ENCODE measurements around the gene SMARCA4. TPM values are rescaled to one million over a fixed set of nuclear protein-coding genes. Genes with fewer than 3 reads are reported as not detected.
"Not testable (repeated sequence)": the region's sequence is repeated elsewhere in the genome, so short reads cannot be mapped to it uniquely, and the experiment has no call there.

SMARCA4 gene
- polyA plus RNA-seq, 1 experiment = 46.3 TPM

DNA sequence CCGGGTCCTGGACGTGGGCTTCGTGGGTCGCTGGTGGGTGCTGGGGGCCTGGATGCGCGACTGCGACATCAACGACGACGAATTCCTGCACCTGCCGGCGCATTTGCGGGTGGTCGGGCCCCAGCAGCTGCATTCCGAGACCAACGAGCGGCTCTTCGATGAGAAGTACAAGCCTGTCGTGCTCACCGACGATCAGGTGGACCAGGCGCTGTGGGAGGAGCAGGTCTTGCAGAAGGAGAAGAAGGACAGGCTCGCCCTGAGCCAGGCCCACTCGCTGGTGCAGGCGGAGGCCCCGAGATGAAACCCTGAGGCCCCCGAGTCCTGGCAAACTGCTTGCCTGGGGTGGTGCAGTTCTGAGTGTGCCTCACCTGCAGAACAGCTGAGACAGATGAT lies 31.4 kb upstream of the SMARCA4 start:
- CTCF ChIA-PET = interaction anchor here (1.5 to 4.7 kb wide), 3 partner anchors 12 to 107 kb away, joined by 4 to 41 read pairs (median 5); no protein-coding TSS in a partner anchor
- POLR2A ChIA-PET = no interaction called here
- no peak for DNase-seq (ENCODE audit: low read depth)
- H3K27me3 ChIP-seq (ENCODE audit: control insufficient read depth, insufficient read depth, low read length) = no peaks in the 10 kb centered on the region
- TF ChIP-seq, protein P1, sequence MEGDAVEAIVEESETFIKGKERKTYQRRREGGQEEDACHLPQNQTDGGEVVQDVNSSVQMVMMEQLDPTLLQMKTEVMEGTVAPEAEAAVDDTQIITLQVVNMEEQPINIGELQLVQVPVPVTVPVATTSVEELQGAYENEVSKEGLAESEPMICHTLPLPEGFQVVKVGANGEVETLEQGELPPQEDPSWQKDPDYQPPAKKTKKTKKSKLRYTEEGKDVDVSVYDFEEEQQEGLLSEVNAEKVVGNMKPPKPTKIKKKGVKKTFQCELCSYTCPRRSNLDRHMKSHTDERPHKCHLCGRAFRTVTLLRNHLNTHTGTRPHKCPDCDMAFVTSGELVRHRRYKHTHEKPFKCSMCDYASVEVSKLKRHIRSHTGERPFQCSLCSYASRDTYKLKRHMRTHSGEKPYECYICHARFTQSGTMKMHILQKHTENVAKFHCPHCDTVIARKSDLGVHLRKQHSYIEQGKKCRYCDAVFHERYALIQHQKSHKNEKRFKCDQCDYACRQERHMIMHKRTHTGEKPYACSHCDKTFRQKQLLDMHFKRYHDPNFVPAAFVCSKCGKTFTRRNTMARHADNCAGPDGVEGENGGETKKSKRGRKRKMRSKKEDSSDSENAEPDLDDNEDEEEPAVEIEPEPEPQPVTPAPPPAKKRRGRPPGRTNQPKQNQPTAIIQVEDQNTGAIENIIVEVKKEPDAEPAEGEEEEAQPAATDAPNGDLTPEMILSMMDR (IDR thresholded peaks at IDR 0.05; ENCODE audit: insufficient read depth, low read depth, low read length) = no peak
- peaks cover 11% of the 10 kb centered on the region for H3K36me3 ChIP-seq (ENCODE audit: control insufficient read depth, insufficient read depth, low read length)
- peak overlapping the region; percentile 94 for H3K4me3 ChIP-seq (ENCODE audit: low read depth, low read length)

DNA sequence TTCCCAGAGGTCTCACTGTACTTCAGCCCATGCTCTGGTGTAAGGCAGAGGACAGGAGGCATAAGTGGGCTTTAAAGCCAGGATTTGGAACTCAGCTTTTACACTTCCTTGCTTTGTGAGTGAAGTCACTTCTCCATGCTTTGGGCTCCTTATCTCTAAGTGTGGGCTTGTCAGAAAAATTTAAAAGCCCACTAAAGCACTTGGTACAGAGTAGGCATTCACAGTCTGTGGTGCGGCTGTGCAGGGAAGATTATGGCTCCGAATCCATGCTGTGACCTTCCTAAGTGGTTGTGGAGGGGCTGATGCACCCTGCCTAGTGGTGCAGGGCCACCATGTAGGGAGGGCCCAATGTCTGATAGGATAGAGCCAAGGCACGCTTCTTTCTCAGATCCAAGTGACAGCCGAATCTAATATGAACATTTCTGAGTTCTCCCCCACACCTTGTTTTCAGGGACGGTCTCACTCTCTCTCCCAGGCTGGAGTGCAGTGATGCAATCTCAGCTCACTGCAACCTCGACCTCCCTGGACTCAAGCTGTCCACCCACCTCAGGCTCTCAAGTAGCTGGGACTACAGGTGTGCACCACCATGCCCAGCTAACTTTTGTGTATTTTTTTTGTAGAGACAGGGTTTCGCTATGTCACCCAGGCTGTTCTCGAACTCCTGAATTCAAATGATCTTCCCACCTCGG lies 25.3 kb upstream of the SMARCA4 start:
- ChIA-PET POLR2A (no interaction called here), CTCF (interaction anchor here (0.6 to 2.1 kb wide), 13 partner anchors 9 to 153 kb away, joined by 3 to 14 read pairs (median 5); partner anchors contain the start of genes CARM1 and LDLR)
- no peaks in the 10 kb centered on the region for H3K27me3 ChIP-seq (ENCODE audit: control insufficient read depth, insufficient read depth, low read length)
- H3K4me3 ChIP-seq (ENCODE audit: low read depth, low read length) = no peak overlapping the region
- TF ChIP-seq, protein P1 (IDR thresholded peaks at IDR 0.05; ENCODE audit: insufficient read depth, low read depth, low read length) = no peak
- no peaks in the 10 kb centered on the region for H3K36me3 ChIP-seq (ENCODE audit: control insufficient read depth, insufficient read depth, low read length)
- DNase-seq (ENCODE audit: low read depth) = no peak

DNA sequence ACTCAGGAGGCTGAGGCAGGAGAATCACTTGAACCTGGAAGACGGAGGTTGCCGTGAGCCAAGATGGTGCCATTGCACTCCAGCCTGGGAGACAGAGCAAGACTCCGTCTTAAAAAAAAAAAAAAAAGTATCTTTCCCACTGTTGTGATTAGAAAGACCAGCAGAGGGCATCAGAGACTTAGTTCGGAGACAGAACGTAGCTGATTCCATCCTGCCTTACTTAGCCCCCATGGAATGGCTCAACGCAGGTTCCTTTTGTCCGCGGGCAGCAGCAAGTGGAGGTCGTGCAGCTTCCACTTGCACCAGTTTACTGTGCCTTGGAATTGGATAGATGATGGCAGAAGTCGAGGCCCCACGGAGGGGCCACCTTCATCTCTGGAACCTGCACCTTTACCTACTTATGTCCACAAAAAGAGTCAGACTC lies 24.2 kb upstream of the SMARCA4 start:
- TF ChIP-seq, protein P1 (IDR thresholded peaks at IDR 0.05; ENCODE audit: insufficient read depth, low read depth, low read length) = peak; percentile 65
- ChIA-PET CTCF (interaction anchor here (0.6 to 2.1 kb wide), 22 partner anchors 8 to 761 kb away, joined by 3 to 14 read pairs (median 4); partner anchors contain the start of genes CARM1 and LDLR), POLR2A (interaction anchor here (0.6 kb wide), 2 partner anchors 23 to 124 kb away, joined by 6 to 10 read pairs; no protein-coding TSS in a partner anchor)
- Histone ChIP-seq H3K27me3 (ENCODE audit: control insufficient read depth, insufficient read depth, low read length) (no peaks in the 10 kb centered on the region), H3K36me3 (ENCODE audit: control insufficient read depth, insufficient read depth, low read length) (no peaks in the 10 kb centered on the region), H3K4me3 (ENCODE audit: low read depth, low read length) (no peak overlapping the region)
- peak; percentile 42 for DNase-seq (ENCODE audit: low read depth)

DNA sequence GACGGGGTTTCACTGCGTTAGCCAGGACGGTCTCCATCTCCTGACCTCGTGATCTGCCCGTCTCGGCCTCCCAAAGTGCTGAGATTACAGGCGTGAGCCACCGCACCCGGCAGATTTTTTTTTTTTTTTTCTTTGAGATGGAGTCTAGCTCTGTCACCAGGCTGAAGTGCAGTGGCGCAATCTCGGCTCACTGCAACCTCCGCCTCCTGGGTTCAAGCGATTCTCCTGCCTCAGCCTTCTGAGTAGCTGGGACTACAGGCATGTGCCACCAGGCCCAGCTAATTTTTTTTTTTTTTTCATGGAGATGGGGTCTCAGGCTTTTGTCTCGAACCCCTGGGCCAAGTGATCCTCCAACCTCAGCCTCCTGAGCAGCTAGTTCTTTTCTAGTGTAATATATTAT lies 19.2 kb upstream of the SMARCA4 start:
- CTCF ChIA-PET = interaction anchor here (0.5 to 6.0 kb wide), 29 partner anchors 10 to 211 kb away, joined by 3 to 41 read pairs (median 5); partner anchors contain the start of genes CARM1, LDLR and SMARCA4
- POLR2A ChIA-PET = interaction anchor here (0.6 kb wide), 1 partner anchor 13 kb away, joined by 3 read pairs; no protein-coding TSS in a partner anchor

DNA sequence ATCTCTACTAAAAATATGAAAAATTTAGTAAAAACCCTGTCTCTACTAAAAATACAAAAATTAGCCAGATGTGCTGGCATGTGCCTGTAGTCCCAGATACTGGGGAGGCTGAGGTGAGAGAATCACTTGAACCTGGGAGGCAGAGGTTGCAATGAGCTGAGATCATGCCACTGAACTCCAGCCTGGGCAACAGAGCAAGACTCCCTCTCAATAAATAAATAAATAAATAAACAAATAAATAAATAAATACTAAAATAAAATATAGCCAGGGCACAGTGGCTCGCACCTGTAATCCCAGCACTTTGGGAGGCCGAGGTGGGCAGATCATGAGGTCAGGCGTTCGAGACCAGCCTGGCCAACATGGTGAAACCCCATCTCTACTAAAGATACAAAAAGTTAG lies 17.4 kb upstream of the SMARCA4 start:
- CTCF ChIA-PET = interaction anchor here (0.6 to 6.0 kb wide), 3 partner anchors 12 to 83 kb away, joined by 3 to 41 read pairs (median 24); partner anchors contain the start of gene SMARCA4

More for the DNA sequence above, 19.2 kb upstream of the SMARCA4 start:
- H3K36me3 ChIP-seq (ENCODE audit: control insufficient read depth, insufficient read depth, low read length); DNase-seq (ENCODE audit: low read depth); H3K27me3 ChIP-seq (ENCODE audit: control insufficient read depth, insufficient read depth, low read length); H3K4me3 ChIP-seq (ENCODE audit: low read depth, low read length): not testable (repeated sequence)

DNA sequence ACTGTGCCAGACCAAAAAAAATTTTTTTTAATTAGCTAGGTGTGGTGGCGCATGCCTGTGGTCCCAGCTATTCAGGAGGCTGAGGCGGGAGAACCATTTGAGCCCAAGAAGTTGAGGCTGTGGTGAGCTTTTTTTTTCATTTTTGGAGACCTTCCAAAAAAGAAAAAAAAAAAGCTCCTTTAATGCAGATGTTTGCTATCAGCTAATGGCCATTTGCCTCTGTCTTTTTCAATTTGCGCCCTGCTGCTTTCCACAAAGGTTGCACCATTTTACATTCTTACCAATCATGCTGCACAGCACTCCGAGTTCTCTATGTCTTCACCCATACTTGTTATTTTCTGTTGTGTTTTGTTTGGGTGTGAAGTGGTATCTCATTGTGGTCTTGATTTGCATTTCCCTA lies 15.6 kb upstream of the SMARCA4 start:
- H3K4me3 ChIP-seq (ENCODE audit: low read depth, low read length) = no peak overlapping the region
- no peak for DNase-seq (ENCODE audit: low read depth)
- H3K36me3 ChIP-seq (ENCODE audit: control insufficient read depth, insufficient read depth, low read length) = no peaks in the 10 kb centered on the region
- H3K27me3 ChIP-seq (ENCODE audit: control insufficient read depth, insufficient read depth, low read length) = no peaks in the 10 kb centered on the region
- CTCF ChIA-PET = interaction anchor here (0.8 to 1.6 kb wide), 3 partner anchors 9 to 186 kb away, joined by 3 to 7 read pairs (median 3); no protein-coding TSS in a partner anchor
- POLR2A ChIA-PET = no interaction called here
- TF ChIP-seq, protein P1 (IDR thresholded peaks at IDR 0.05; ENCODE audit: insufficient read depth, low read depth, low read length) = no peak

More for the DNA sequence above, 17.4 kb upstream of the SMARCA4 start:
- POLR2A ChIA-PET; H3K27me3 ChIP-seq (ENCODE audit: control insufficient read depth, insufficient read depth, low read length); DNase-seq (ENCODE audit: low read depth); H3K36me3 ChIP-seq (ENCODE audit: control insufficient read depth, insufficient read depth, low read length); H3K4me3 ChIP-seq (ENCODE audit: low read depth, low read length): not testable (repeated sequence)
